Adipocyte (in vitro differentiated cells): Measurements from ENCODE around the gene PLSCR4.
"Not testable (repeated sequence)": the region's sequence is repeated elsewhere in the genome, so short reads cannot be mapped to it uniquely, and the experiment has no call there.

Source experiments
- DNase-seq: peaks from one replicate; pipeline ENCODE4 v3.0.0-alpha.2; 2015; ENCODE audit warnings: low read depth
- H3K27me3 ChIP-seq: replicated peaks from 2 replicates; pipeline ENCODE4 v1.7.0; 2013; ENCODE audit warnings: mild to moderate bottlenecking, low read length, moderate library complexity; ENCODE audit not compliant: control insufficient read depth, insufficient read depth
- H3K36me3 ChIP-seq: 2 replicates; pipeline ENCODE4 v1.7.0; 2013; ENCODE audit warnings: low read length, mild to moderate bottlenecking, moderate library complexity; ENCODE audit not compliant: control insufficient read depth, insufficient read depth, severe bottlenecking
- H3K4me1 ChIP-seq: 2 replicates; pipeline ENCODE4 v1.7.0; 2013; ENCODE audit warnings: mild to moderate bottlenecking, low read length, moderate library complexity; ENCODE audit not compliant: control insufficient read depth, insufficient read depth
- H3K4me3 ChIP-seq: 2 replicates; pipeline ENCODE4 v1.7.0; 2013; ENCODE audit warnings: mild to moderate bottlenecking, low read length, moderate library complexity
- H3K9ac ChIP-seq: 2 replicates; pipeline ENCODE4 v1.7.0; 2013; ENCODE audit warnings: mild to moderate bottlenecking, low read length, moderate library complexity
- H3K9me3 ChIP-seq: 2 replicates; pipeline ENCODE4 v1.7.0; 2013; ENCODE audit warnings: mild to moderate bottlenecking, low read length, moderate library complexity; ENCODE audit not compliant: control insufficient read depth

PLSCR4 gene

DNA sequence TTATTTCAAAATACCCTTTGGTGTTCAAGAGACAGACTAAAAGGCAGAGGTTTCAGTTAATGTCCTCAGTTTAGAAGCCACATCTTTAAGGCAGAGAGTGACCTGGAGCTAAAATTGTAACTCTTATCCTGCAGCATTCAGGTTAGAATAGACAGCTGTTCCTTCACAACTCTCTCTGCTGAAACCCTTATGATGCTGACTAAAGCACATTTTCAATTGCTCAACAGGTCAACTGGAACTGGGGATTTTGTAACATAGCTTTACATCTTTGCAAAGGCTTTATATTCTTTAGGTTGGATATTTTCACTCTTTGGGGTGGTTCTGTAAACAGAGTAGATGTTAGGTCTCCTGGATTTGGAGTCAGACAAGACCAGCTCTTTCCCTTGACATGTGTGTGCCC lies 20.3 kb upstream of the PLSCR4 start:
- peaks cover 16% of the 10 kb centered on the region for H3K4me1 ChIP-seq
- no peaks in the 10 kb centered on the region for H3K9me3 ChIP-seq
- DNase-seq, result no peak

GRCh38 chr3:146269271-146269670 lies 18.4 kb upstream of the PLSCR4 start:
- no peaks in the 10 kb centered on the region for H3K36me3 ChIP-seq
- no peaks in the 10 kb centered on the region for H3K27me3 ChIP-seq
- H3K4me3 ChIP-seq, result no peak overlapping the region
- no peak for DNase-seq
- peaks cover 5% of the 10 kb centered on the region for H3K4me1 ChIP-seq
- H3K9ac ChIP-seq, result no peak overlapping the region
- no peaks in the 10 kb centered on the region for H3K9me3 ChIP-seq

More for the DNA sequence above, 20.3 kb upstream of the PLSCR4 start:
- no peak overlapping the region for H3K4me3 ChIP-seq
- H3K9ac ChIP-seq, result no peak overlapping the region
- H3K36me3 ChIP-seq, result no peaks in the 10 kb centered on the region
- no peaks in the 10 kb centered on the region for H3K27me3 ChIP-seq

DNA sequence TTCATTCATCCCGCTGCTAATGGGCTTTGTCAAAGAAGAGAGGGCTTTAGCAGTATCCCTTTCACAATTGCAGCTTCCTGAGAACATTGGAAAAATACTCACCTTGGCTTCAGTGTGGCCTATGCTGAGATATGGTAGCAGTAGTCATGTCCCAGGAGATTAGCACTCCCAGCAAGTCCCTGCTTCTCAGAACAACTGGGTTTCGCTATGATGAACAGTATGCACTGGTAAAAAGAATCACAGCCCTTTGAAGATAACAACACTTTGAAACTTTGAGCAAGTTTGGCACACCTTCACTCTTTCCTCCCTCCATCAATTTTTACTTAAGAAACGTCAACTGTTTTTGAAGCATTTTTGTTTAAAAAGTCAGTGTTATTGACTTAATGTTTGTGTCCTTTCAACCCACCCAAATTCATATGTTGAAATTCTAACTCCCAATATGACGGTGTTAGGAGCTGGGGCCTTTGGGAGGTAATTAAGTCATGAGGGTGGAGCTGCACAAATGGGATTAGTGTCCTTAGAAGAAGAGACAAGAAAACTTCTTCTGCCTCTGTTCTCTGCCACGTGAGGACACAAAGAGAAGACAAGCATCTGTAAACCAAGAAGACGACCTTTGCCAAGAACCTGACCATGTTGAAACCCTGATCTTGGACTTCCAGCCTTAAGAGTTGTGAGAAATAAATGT lies 17.8 kb upstream of the PLSCR4 start:
- Histone ChIP-seq H3K9me3 (no peaks in the 10 kb centered on the region), H3K9ac (no peak overlapping the region), H3K27me3 (no peaks in the 10 kb centered on the region), H3K36me3 (no peaks in the 10 kb centered on the region), H3K4me1 (no peaks in the 10 kb centered on the region), H3K4me3 (no peak overlapping the region)
- DNase-seq, result no peak

DNA sequence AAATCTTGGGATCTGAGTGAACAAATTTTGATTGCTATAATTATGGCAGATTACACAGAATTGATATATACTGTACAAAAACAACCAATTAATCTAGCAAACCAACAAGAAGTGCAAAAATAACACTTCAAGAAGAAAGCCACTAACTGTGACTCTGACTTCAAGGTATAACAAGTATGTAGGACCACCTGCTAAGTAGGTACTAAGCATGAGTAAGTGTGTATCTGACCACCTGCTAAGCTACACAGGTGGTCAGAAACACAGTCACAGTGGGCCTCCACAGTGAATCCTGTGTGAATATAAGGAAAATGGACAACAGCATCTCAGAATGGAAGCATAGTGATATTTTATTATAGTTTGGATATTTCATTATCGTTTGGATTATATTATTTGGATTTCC lies 14.8 kb upstream of the PLSCR4 start:
- Histone ChIP-seq H3K27me3 (no peaks in the 10 kb centered on the region), H3K9ac (no peak overlapping the region)
- DNase-seq, result no peak

GRCh38 chr3:146262371-146263110 lies 11.6 kb upstream of the PLSCR4 start:
- Histone ChIP-seq H3K4me3 (no peak overlapping the region), H3K4me1 (no peaks in the 10 kb centered on the region), H3K9ac (no peak overlapping the region), H3K27me3 (no peaks in the 10 kb centered on the region), H3K36me3 (no peaks in the 10 kb centered on the region), H3K9me3 (no peaks in the 10 kb centered on the region)
- DNase-seq, result peak; percentile 19

More for the DNA sequence above, 14.8 kb upstream of the PLSCR4 start:
- Histone ChIP-seq H3K9me3 (no peaks in the 10 kb centered on the region), H3K36me3 (no peaks in the 10 kb centered on the region), H3K4me1 (no peaks in the 10 kb centered on the region), H3K4me3 (no peak overlapping the region)

DNA sequence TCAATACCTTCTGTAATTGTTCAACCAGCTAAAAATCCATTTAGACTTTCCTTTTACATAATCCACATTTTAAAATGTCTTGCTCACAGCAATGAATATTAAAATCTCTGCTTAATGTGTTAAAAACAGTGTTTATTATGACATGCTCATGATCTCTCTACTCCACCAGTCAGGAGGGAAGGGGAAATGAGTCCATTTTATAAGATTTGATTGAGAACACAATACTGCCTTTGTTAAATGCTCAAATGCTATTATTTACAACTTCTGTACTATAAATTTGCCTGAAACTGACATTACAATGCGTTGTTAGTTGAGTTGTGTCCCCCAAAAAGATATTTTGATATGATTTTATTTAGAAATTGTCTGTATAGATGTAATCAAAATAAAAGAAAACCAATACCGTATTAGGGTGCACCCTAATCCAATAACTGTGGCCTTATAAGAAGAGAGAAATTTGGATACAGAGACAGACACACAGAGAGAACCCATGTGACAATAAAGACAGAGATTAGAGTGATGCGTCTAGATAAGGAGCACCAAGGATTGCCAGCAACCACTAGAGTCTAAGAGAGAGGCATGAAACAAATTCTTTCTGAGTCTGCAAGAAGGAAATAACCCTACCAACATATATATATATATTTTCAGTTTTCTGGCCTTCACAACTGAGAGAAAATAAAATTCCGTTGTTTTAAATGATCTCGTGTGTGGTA lies 9.1 kb upstream of the PLSCR4 start:
- Histone ChIP-seq H3K4me3 (no peak overlapping the region), H3K36me3 (no peaks in the 10 kb centered on the region), H3K9ac (no peak overlapping the region), H3K27me3 (no peaks in the 10 kb centered on the region), H3K4me1 (no peaks in the 10 kb centered on the region), H3K9me3 (no peaks in the 10 kb centered on the region)
- DNase-seq, result no peak

DNA sequence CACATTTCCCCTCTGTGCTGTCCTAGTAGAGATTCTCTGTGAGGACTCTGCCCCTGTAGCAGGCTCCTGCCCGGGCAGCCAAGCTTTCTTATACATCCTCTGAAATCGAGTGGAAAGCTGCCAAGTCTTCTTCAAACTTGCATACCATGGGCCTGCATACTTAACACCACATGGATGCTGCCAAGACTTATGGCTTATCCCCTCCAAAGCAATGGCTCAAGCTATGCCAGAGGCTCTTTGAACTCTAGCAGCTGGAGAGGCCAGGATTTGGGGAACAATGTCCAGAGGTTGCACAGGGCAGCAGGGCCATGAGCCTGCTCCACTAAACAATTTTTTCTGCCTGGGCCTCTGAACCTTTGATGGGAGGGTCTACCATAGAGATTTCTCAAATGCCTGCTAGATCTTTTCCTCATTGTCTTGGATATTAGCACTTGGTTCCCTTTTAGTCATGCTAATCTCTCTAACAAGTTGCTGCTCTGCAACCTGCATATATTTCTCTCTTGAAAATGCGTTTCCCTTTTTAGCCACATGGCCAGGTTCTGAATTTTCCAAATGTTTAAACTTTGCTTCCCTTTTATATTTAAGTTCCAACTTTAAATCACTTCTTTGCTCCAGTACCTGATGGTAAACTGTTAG lies 6.1 kb upstream of the PLSCR4 start:
- Histone ChIP-seq H3K9me3 (peaks cover 6% of the 10 kb centered on the region), H3K4me1 (no peaks in the 10 kb centered on the region), H3K27me3 (no peaks in the 10 kb centered on the region), H3K9ac (no peak overlapping the region), H3K4me3 (no peak overlapping the region), H3K36me3 (no peaks in the 10 kb centered on the region)
- peak; percentile 51 for DNase-seq

GRCh38 chr3:146252445-146252844 lies 1.5 kb upstream of the PLSCR4 start:
- not testable (repeated sequence) for H3K9me3 ChIP-seq, H3K4me3 ChIP-seq, DNase-seq, H3K36me3 ChIP-seq, H3K27me3 ChIP-seq
- Histone ChIP-seq H3K9ac (peak overlapping the region; percentile 95), H3K4me1 (peaks cover 15% of the 10 kb centered on the region)

- H3K4me3 ChIP-seq, result peak overlapping the region; percentile 97
- DNase-seq, result peak; percentile 28
- H3K27me3 ChIP-seq, result no peaks in the 10 kb centered on the region
- peaks cover 6% of the 10 kb centered on the region for H3K9me3 ChIP-seq
- peaks cover 15% of the 10 kb centered on the region for H3K4me1 ChIP-seq
- H3K9ac ChIP-seq, result peak overlapping the region; percentile 95
- no peaks in the 10 kb centered on the region for H3K36me3 ChIP-seq
Measured at GRCh38 chr3:146249921-146250320, 984 bp downstream of the PLSCR4 start.

- H3K9me3 ChIP-seq, result no peaks in the 10 kb centered on the region
- no peaks in the 10 kb centered on the region for H3K36me3 ChIP-seq
- peaks cover 15% of the 10 kb centered on the region for H3K4me1 ChIP-seq
- H3K4me3 ChIP-seq, result peak overlapping the region; percentile 69
- DNase-seq, result peak; percentile 41
- no peak overlapping the region for H3K9ac ChIP-seq
- no peaks in the 10 kb centered on the region for H3K27me3 ChIP-seq
Measured at GRCh38 chr3:146247911-146248310, 3.0 kb downstream of the PLSCR4 start.

- Histone ChIP-seq H3K36me3 (no peaks in the 10 kb centered on the region), H3K4me3 (no peak overlapping the region), H3K4me1 (peaks cover 15% of the 10 kb centered on the region), H3K9me3 (no peaks in the 10 kb centered on the region), H3K9ac (no peak overlapping the region), H3K27me3 (no peaks in the 10 kb centered on the region)
- DNase-seq, result peak; percentile 15
Measured at GRCh38 chr3:146246526-146246925, 4.4 kb downstream of the PLSCR4 start.
